HepG2 (cell line): Measurements from ENCODE around the gene ERCC6. TPM values are rescaled to one million over a fixed set of nuclear protein-coding genes. Genes with fewer than 3 reads are reported as not detected.
A peak's percentile ranks its signal among the peaks of the same experiment; 100 is the strongest.

Experiments
- ATAC-seq: fragments of 200-7000 bp; cut with Tn5 transposase; 3 replicates; pipeline ENCODE4 v1.9.1; 2020; ENCODE audit warnings: mild to moderate bottlenecking, moderate library complexity
- BruUV-seq: library from RNA; stranded (reverse); fragments of 400-500 nt; replicated peaks from 2 replicates; lab custom pipeline; 2021; lab: Mats Ljungman, UMichigan
- CTCF ChIA-PET: fragments of 300-600 bp; formaldehyde crosslinking; extraction: SDS; loops from one replicate; lab custom pipeline; 2021; ENCODE audit warnings: low total read pairs, inconsistent platforms, low intra/inter-chr PET ratio; lab: Yijun Ruan, JAX
- POLR2A ChIA-PET: fragments of 350-600 bp; sonication (Branson Sonifier 250); formaldehyde crosslinking; loops from one replicate; lab custom pipeline; 2020; ENCODE audit warnings: antibody characterized with exemption, inconsistent platforms; lab: Yijun Ruan, JAX
- DNase-seq: peaks from one replicate; pipeline ENCODE4 v3.0.0-alpha.2; 2015; ENCODE audit warnings: low spot score
- FAIRE-seq: peaks from 3 replicates; lab custom pipeline; 2011; peaks lifted over from hg19 to GRCh38; lab: Jason Lieb, UNC
- H2AFZ ChIP-seq: one replicate; pipeline ENCODE4 v1.6.1; 2011; ENCODE audit warnings: low read length, inconsistent platforms
- H3K27ac ChIP-seq: fragments of 300-600 bp; 3 replicates; pipeline ENCODE4 v1.8.0; 2011; ENCODE audit warnings: mixed run types, mild to moderate bottlenecking, mixed read lengths, low read length, inconsistent platforms; ENCODE audit not compliant: insufficient read depth; ENCODE audit errors: extremely low read length
- H3K27me3 ChIP-seq, 2 experiments: fragments of 200-600 bp in 1 of 2; 2 replicates in 1 of 2; 3 replicates in 1 of 2; pipeline versions ENCODE4 v1.6.0 to v1.8.0; 2011; ENCODE audit warnings: low read length in 2 of 2, mild to moderate bottlenecking in 2 of 2, moderate library complexity in 2 of 2, inconsistent platforms in 1 of 2; ENCODE audit not compliant: insufficient read depth in 2 of 2, control insufficient read depth in 1 of 2
- H3K36me3 ChIP-seq, 2 experiments: fragments of 200-600 bp in 1 of 2; replicated peaks in 1 of 2; 2 replicates in 1 of 2; 3 replicates in 1 of 2; pipeline versions ENCODE4 v1.5.1 to v1.8.0; 2011; ENCODE audit warnings: low read length in 2 of 2, inconsistent platforms in 1 of 2; ENCODE audit not compliant: insufficient read depth in 2 of 2, control insufficient read depth in 1 of 2
- H3K4me1 ChIP-seq: 2 replicates; pipeline ENCODE4 v1.5.1; 2012; ENCODE audit warnings: low read length, inconsistent platforms; ENCODE audit not compliant: insufficient read depth
- H3K4me2 ChIP-seq: 2 replicates; pipeline ENCODE4 v1.6.0; 2011; ENCODE audit warnings: low read depth, low read length, inconsistent platforms
- H3K4me3 ChIP-seq, 3 experiments: fragments of 200-600 bp in 1 of 3; sonication (generic), shearing (Covaris generic) in 1 of 3; replicated peaks in 1 of 3; 2 replicates each; pipeline ENCODE4 v1.5.1; 2011 to 2016; ENCODE audit warnings: low read length in 3 of 3, inconsistent platforms in 2 of 3, low read depth in 2 of 3, mild to moderate bottlenecking in 2 of 3, control low read depth in 1 of 3, mixed read lengths in 1 of 3; ENCODE audit not compliant: insufficient read depth in 1 of 3
- H3K79me2 ChIP-seq: one replicate; pipeline ENCODE4 v1.6.1; 2011; ENCODE audit warnings: low read length, inconsistent platforms; ENCODE audit not compliant: insufficient read depth
- H3K9ac ChIP-seq: 2 replicates; pipeline ENCODE4 v1.6.0; 2011; ENCODE audit warnings: mild to moderate bottlenecking, low read depth, low read length, inconsistent platforms; ENCODE audit not compliant: insufficient read depth
- H3K9me3 ChIP-seq: 2 replicates; pipeline ENCODE4 v1.5.1; 2012; ENCODE audit warnings: mild to moderate bottlenecking, low read length
- H4K20me1 ChIP-seq: 2 replicates; pipeline ENCODE4 v1.6.0; 2011; ENCODE audit warnings: inconsistent platforms, mild to moderate bottlenecking, low read length, moderate library complexity; ENCODE audit not compliant: insufficient read depth
- AKAP8 ChIP-seq: sonication (generic); formaldehyde crosslinking; IDR thresholded peaks from 2 replicates; pipeline ENCODE4 v1.5.1; 2020; ENCODE audit warnings: mild to moderate bottlenecking, missing genetic modification reagents
- ARID4A ChIP-seq: sonication (generic); formaldehyde crosslinking; IDR thresholded peaks from 2 replicates; pipeline ENCODE4 v1.5.0; 2020; ENCODE audit warnings: mild to moderate bottlenecking, missing genetic modification reagents, borderline replicate concordance
- ATF5 ChIP-seq: sonication (generic); formaldehyde crosslinking; IDR thresholded peaks from 2 replicates; pipeline ENCODE4 v1.4.0; 2020; ENCODE audit warnings: mild to moderate bottlenecking, low read depth, missing genetic modification reagents
- GPBP1L1 ChIP-seq: sonication (generic); formaldehyde crosslinking; IDR thresholded peaks from 2 replicates; pipeline ENCODE4 v1.5.0; 2020; ENCODE audit warnings: mild to moderate bottlenecking, missing genetic modification reagents
- HOXA5 ChIP-seq: sonication (generic); formaldehyde crosslinking; IDR thresholded peaks from 2 replicates; pipeline ENCODE4 v1.4.0; 2020; ENCODE audit warnings: missing genetic modification reagents
- NFE2L2 ChIP-seq: fragments of 150-350 bp; IDR thresholded peaks from 2 replicates; pipeline ENCODE4 v1.6.1; 2014; ENCODE audit warnings: low read length
- PHF21A ChIP-seq: sonication (generic); formaldehyde crosslinking; IDR thresholded peaks from 2 replicates; pipeline ENCODE4 v1.5.0; 2020; ENCODE audit warnings: mild to moderate bottlenecking, missing genetic modification reagents
- RORA ChIP-seq: sonication (generic); formaldehyde crosslinking; IDR thresholded peaks from 2 replicates; pipeline ENCODE4 v1.5.0; 2020; ENCODE audit warnings: mild to moderate bottlenecking, missing genetic modification reagents, moderate library complexity
- ZNF136 ChIP-seq: sonication (generic); formaldehyde crosslinking; IDR thresholded peaks from 2 replicates; pipeline ENCODE4 v1.8.1; 2022; ENCODE audit warnings: low read depth, mild to moderate bottlenecking, moderate library complexity, missing genetic modification reagents
- ZNF350 ChIP-seq: sonication (generic); formaldehyde crosslinking; IDR thresholded peaks from 2 replicates; pipeline ENCODE4 v1.4.0; 2020; ENCODE audit warnings: mild to moderate bottlenecking, low read depth, missing genetic modification reagents, borderline replicate concordance
- ZNF556 ChIP-seq: sonication (generic); formaldehyde crosslinking; IDR thresholded peaks from 2 replicates; pipeline ENCODE4 v1.4.0; 2020; ENCODE audit warnings: mild to moderate bottlenecking, missing genetic modification reagents, borderline replicate concordance
- ZNF672 ChIP-seq: sonication (generic); formaldehyde crosslinking; IDR thresholded peaks from 2 replicates; pipeline ENCODE4 v1.8.1; 2022; ENCODE audit warnings: missing genetic modification reagents
- ZNF747 ChIP-seq: sonication (generic); formaldehyde crosslinking; IDR thresholded peaks from 2 replicates; pipeline ENCODE4 v1.8.1; 2023; ENCODE audit warnings: missing genetic modification reagents, mild to moderate bottlenecking, borderline replicate concordance
- ZSCAN20 ChIP-seq: sonication (generic); formaldehyde crosslinking; IDR thresholded peaks from 2 replicates; pipeline ENCODE4 v1.4.0; 2020; ENCODE audit warnings: missing genetic modification reagents, mild to moderate bottlenecking, borderline replicate concordance
- ZZZ3 ChIP-seq: sonication (generic); formaldehyde crosslinking; IDR thresholded peaks from 2 replicates; pipeline ENCODE4 v1.4.0; 2020; ENCODE audit warnings: missing genetic modification reagents, mild to moderate bottlenecking, borderline replicate concordance
- WGBS: methylation state at CpG from one replicate; pipeline ENCODE4 v1.1.6; 2017; ENCODE audit warnings: low lambda C conversion rate; 5-methylcytosine and 5-hydroxymethylcytosine counted together
- in situ Hi-C: cut with HindIII; loops from 2 replicates; pipeline ENCODE4 v1.10.0; 2017; ENCODE audit warnings: low pct_unique_long_range_greater_than_20kb; ENCODE audit not compliant: extremely low pct_ligation_motif_present
- intact Hi-C: fragments of 100-400 bp; cut with micrococcal nuclease; formaldehyde crosslinking; loops from one replicate; pipeline ENCODE4 v1.10.0; 2022; ENCODE audit not compliant: unreplicated experiment
- polyA plus RNA-seq, 8 experiments: library from polyadenylated mRNA; depleted of rRNA in 3 of 8; stranded (reverse) in 7 of 8; unstranded in 1 of 8; fragments of >200 nt; fragmentation: Illumina TruSeq in 4 of 8; extraction: Trizol in 4 of 8; gene quantifications; 2 replicates each; pipeline versions ENCODE4 v1.2.1 to v1.2.3, GENCODE V29; 2011 to 2016; ENCODE audit warnings: low read depth in 4 of 8, missing spikeins in 1 of 8, mixed read lengths in 1 of 8; ENCODE audit not compliant: insufficient read depth in 1 of 8
- total RNA-seq, 5 experiments: library from RNA; depleted of rRNA; stranded (reverse); fragments of >200 nt; fragmentation: Illumina TruSeq; extraction: Trizol; gene quantifications; 2 replicates each; pipeline ENCODE4 v1.2.3, GENCODE V29; 2016; ENCODE audit warnings: low read depth in 1 of 5

The ERCC6 gene
- total and polyA plus RNA-seq, 2 of the 13 experiments (the other 11 are each of a cell fraction or from before 2014, with no cell fraction given), result 5.1 to 9.8 TPM

- TF ChIP-seq ATF5 (CRISPR knock-in tag), result no peak
These were observed 1.3 kb upstream of the ERCC6 start (continued) for GRCh38 chr10:49540056-49540797.

- CTCF ChIA-PET, result no interaction called here
- no peak for FAIRE-seq
- Histone ChIP-seq H3K27me3 (peaks cover 0 to 15% of the 10 kb centered on the region in 2 experiments; a peak in 1 of 5 replicates), H3K4me1 (peaks cover 25% of the 10 kb centered on the region), H3K36me3 (peaks cover 2 to 4% of the 10 kb centered on the region in 2 experiments; a peak in 1 of 5 replicates), H3K79me2 (no peaks in the 10 kb centered on the region), H2AFZ (peak overlapping the region; percentile 61), H3K27ac (no peak overlapping the region), H3K9ac (peak overlapping the region; percentile 53), H3K4me2 (peak overlapping the region; percentile 97), H4K20me1 (no peaks in the 10 kb centered on the region), H3K9me3 (no peaks in the 10 kb centered on the region), H3K4me3 (peak overlapping the region; percentile 52 to 83 (median 78))
- DNase-seq, result peak; percentile 24
- POLR2A ChIA-PET, result interaction anchor here (0.9 to 1.6 kb wide), 3 partner anchors 15 to 402 kb away, joined by 3 to 6 read pairs (median 5); partner anchors contain the start of genes PARG and TIMM23B
- 0% methylated on average over 20 of the region's 26 CpGs for WGBS
- BruUV-seq, result no TSS peak
- ATAC-seq, result peak; percentile 69
- intact Hi-C loops, result loop anchor here (1.0 kb wide), 1 partner anchor 17 kb away; no protein-coding TSS in a partner anchor
- in situ Hi-C loops, result no loop called here
- TF ChIP-seq ZNF747 (CRISPR knock-in tag) (peak; percentile 17; the same call in 1 of the 2 replicates), ZZZ3 (no peak), ZNF556 (CRISPR knock-in tag) (no peak), RORA (CRISPR knock-in tag) (no peak), HOXA5 (CRISPR knock-in tag) (no peak), GPBP1L1 (CRISPR knock-in tag) (no peak), ZNF672 (no peak), PHF21A (CRISPR knock-in tag) (peak; percentile 51; the same call in 1 of the 2 replicates), ZNF136 (CRISPR knock-in tag) (0 out of 2 replicates have a peak, but pooled peaks have one; percentile 15), AKAP8 (no peak), ARID4A (no peak; the same call in 1 of the 2 replicates), ZNF350 (CRISPR knock-in tag) (peak; percentile 4; the same call in 1 of the 2 replicates), NFE2L2 (no peak), ZSCAN20 (CRISPR knock-in tag) (no peak)
These were observed 482 bp upstream of the ERCC6 start for GRCh38 chr10:49539320-49539885.
